G401 (cell line): Measurements from ENCODE around the gene GGA1. TPM values are rescaled to one million over a fixed set of nuclear protein-coding genes. Genes with fewer than 3 reads are reported as not detected.
A peak's percentile ranks its signal among the peaks of the same experiment; 100 is the strongest.

ENCODE experiments used
- DNase-seq: peaks from one replicate; pipeline ENCODE4 v3.0.0-alpha.2; 2015; ENCODE audit warnings: low spot score
- in situ Hi-C: cut with HindIII; loops from 2 replicates; pipeline ENCODE4 v1.10.0; 2016; ENCODE audit warnings: low sequenced_read_pairs, mixed read lengths
- total RNA-seq: library from RNA; depleted of rRNA; stranded (reverse); fragments of >200 nt; shearing (Covaris generic); gene quantifications from 2 replicates; pipeline ENCODE4 v1.2.3, GENCODE V29; 2014; rRNA removed

The GGA1 gene
- 42.0 and 42.5 TPM in 2 replicates for total RNA-seq

GRCh38 chr22:37608477-37609239 lies at the start of gene GGA1:
Gene GGA1 (plus strand): TSS chr22:37608834. CDS start chr22:37608861, 27 bp downstream.
- in situ Hi-C loops: no loop called here
- peak; percentile 98 for DNase-seq

DNA sequence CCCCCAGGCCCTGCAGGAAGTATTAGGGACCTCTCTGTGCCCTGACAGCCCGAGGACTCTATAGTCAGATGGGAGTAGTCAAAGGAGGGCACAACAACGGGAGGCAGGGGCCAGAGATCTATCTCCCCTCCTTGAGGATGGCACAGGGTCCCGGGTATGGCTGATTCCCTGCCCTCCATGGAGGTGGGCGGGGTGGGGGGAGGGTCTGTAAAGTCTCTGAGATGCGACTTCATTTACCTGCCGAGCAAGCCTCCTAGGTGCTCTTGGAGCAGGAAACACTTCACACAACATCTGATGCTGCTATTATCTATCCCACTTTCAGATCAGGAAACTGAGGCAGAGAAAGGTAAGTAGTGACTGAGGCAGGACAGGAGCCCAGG lies 49.1 kb upstream of the GGA1 start:
- in situ Hi-C loops: no loop called here
- no peak for DNase-seq

GRCh38 chr22:37559901-37560607 lies 48.6 kb upstream of the GGA1 start, which contains the start of gene CDC42EP1:
Gene CDC42EP1 (plus strand): TSS chr22:37560480. CDS start chr22:37566350, 5,870 bp downstream.
- in situ Hi-C loops: no loop called here
- no peak for DNase-seq

DNA sequence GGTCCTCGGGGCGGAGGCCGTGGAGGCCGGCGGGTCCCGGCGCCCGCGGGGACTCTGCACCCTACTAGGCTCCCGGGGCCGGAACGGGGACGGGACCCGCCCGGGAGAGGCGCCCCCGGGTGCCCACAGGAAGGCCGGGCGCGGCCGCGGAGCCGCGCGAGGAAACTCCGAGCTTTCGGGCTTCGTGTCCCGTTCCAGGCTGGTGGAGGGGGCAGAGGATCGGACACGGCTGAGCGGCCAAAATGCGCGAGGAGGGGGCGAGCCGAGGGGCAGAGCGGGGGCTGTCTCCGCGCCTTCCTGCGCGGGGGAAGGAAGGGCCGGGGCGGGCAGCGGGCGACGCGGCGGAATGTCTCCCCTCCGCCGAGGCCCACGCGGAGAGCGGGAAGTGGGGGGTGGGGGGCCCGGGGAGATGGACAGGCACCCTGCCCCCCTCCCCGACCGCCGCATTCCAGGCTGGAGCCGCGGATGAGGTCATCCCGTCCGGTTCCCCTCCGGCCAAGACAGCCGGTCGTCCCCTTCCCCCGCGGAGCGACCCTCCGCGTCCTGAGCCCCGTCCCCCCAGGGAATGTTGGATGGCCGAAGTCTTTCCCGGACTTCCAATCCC lies 47.9 kb upstream of the GGA1 start:
- in situ Hi-C loops: no loop called here
- DNase-seq: no peak

DNA sequence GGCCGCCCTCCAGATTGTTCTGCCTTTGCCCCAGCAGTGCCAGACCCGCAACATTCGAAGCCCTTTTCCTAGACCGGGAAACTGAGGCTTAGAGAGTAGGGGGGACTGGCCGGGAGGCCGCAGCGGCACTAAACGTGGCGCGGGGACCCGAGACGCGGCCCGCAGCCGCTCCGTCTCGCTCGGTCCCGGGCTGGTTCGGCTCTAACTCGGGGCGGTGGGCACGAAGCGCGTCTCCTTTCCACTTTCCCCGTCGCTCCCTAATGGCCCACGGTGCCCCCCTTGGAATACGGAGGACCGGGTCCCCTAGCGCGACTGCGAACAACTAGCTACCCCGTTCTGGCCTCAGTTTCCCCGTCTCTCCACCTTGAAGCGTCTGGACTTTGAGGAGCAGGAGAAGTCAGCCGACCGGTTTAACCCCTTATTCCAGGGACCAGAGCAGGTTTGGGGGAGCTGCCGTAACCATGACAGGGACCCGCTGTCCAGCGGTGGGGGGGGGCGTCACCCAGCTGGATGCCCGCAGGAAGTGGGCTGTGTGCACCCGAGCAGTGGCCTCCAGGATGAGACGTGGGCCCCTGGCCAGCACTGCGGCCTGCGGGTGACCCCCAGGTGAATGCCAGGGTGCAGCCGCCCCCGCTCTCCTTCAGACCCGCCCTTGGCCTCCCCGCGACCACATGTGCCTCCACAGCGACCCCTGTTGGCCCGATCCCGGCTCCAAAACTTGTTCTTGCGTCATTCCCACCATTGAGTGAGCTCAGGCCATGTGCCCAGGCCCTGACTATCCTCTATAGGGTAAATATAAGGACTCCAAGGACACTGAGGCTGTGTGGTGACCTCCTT lies 47.2 kb upstream of the GGA1 start:
- peak; percentile 43 for DNase-seq
- in situ Hi-C loops: no loop called here

DNA sequence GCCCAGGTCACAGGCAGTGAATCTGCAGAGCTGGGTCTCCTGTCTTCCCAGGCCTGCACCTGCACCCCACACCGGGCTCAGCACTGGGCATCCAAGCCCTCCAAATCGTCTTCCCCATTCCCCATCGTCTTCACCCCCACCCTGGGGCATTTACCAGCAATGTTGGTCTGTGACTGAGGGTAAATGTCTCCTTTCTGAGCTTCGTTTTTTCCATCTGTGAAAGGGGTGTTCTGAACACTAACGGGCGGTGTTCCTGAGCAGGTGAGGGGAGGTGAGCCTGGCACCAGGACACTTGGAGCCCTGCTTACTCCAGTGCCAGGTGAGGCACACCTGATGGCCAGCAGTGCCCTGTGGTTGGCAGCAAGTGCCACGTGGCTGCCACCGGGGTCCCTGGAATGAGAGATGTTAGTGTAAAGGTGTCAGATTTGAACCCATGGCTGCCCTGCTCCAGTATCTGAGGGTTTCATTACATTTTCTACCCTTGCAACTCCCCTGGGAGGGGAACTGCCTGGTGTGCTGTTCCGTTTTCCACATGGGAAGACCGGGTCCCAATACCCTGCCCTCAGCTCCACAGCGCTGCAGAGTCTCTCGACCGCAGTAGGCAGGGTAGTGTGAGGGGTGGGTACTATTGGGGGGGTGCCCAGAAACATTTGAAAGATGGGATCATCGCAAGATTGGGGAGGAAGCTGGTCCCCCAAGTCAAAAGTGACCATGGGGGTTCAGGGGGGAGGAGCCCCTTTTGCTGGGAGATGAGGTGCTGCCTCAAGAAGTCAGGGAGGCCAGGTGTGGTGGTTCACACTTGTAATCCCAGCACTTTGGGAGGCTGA lies 46.4 kb upstream of the GGA1 start:
- DNase-seq: no peak
- in situ Hi-C loops: no loop called here

GRCh38 chr22:37563153-37564081 lies 45.2 kb upstream of the GGA1 start:
- DNase-seq: no peak
- in situ Hi-C loops: no loop called here

DNA sequence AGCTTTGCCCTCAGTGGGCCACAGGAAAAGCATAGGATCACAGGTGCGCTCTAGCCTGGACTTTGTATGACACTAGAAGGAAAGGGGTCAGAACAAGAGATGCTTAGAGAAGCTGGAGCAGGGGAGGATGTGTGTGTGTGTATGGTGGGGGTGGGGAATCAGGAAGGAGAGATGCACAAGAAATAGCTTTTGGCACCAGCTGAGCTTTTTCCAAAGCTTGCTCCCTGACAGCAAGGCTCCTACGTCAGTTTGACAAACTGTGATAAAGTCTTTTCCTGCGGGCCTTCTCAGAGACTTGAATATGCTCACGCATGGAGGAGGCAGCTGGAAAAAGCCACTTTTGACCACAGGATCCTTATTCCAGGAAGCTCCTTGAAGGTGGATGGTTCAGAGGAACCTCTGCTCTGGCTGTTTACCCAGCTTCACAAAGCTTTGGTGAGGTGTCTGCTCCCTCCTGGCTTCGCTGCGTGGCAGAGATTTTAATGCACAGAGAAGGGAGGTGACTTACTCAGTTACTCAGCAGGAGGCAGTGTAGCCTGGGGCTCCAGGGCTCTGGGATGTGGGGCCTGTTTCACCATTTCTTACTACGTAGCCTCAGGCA lies 44.4 kb upstream of the GGA1 start:
- in situ Hi-C loops: no loop called here
- no peak for DNase-seq

DNA sequence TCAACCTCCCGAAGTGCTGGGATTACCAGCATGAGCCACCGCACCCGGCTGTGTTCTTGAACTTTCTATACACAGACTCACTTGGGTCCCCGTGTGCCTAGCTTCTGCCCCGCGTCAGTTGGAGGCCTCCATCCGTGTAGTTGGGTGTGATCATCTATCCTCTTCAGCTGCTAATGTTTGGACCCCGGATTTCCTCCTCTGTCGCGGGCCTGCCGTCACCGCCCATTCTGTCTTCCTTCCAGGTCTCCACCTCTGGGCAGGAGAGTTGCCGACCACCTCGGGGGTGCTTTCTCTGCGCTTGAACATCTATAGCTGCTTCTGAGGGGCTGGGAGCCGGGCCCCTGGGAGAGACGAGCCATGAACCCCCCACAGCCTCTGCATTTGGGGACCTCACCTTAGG lies 42.8 kb upstream of the GGA1 start:
- in situ Hi-C loops: no loop called here
- no peak for DNase-seq

DNA sequence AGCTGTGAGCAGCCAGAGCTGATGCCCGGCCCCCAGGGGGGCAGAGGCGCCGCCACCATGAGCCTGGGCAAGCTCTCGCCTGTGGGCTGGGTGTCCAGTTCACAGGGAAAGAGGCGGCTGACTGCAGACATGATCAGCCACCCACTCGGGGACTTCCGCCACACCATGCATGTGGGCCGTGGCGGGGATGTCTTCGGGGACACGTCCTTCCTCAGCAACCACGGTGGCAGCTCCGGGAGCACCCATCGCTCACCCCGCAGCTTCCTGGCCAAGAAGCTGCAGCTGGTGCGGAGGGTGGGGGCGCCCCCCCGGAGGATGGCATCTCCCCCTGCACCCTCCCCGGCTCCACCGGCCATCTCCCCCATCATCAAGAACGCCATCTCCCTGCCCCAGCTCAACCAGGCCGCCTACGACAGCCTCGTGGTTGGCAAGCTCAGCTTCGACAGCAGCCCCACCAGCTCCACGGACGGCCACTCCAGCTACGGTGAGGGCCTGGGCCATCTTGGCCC lies 42.3 kb upstream of the GGA1 start:
- in situ Hi-C loops: no loop called here
- DNase-seq: no peak

DNA sequence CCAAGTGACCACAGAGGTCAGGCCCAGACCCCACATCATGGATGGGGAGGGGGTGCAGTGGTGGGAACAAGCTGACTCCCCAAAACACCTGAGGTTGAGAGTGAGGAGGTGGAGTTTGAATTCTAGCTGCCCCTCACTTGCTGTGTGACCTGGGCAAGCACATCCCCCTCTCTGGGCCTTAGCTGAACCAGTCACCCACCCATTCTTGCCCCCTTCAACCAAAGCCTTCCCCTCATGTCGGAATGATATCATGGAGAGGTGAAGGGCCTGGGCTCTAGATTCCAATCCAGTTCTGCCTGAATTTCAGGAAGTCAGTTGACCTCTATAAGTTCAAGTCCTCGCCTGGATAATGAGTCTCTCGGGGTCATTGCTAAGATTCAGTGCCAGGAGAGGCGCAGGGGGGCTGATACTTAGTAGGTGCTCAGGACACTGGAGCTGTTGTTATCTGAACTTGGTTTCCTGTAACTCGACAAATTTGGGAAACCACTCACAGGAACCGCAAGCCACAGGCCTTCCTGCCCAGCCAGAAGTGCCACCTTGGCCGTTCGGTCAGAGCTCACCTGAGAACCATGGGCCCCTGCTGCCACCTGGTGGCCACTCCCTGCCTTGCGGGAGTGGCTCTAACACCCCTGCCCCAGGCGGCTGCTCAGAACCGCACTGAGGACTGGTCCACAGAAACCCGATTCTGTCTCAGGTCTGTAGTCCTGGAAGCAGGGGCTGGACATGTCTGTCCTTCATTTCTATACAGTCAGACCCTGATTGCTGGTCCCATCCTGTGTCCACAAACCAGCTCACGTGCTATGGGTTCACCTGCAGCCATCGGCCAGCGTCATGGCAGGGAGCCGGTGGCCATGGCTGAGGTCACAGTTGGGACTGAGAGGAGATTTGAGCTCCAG lies 41.5 kb upstream of the GGA1 start:
- peak; percentile 76 for DNase-seq
- in situ Hi-C loops: no loop called here

DNA sequence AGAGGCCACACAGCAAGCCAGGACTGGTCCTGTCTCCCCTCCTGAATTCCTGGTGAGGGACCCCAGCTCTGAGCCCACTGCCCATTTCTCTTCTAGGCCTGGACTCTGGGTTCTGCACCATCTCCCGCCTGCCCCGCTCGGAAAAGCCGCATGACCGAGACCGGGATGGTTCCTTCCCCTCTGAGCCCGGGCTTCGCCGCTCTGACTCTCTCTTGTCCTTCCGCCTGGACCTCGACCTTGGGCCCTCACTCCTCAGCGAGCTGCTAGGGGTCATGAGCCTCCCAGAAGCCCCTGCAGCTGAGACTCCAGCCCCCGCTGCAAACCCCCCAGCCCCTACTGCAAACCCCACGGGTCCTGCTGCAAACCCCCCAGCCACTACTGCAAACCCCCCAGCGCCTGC lies 40.6 kb upstream of the GGA1 start:
- in situ Hi-C loops: no loop called here

GRCh38 chr22:37568448-37569008 lies 40.1 kb upstream of the GGA1 start:
- DNase-seq: no peak
- in situ Hi-C loops: no loop called here

More for the DNA sequence above, 40.6 kb upstream of the GGA1 start:
- no peak for DNase-seq

DNA sequence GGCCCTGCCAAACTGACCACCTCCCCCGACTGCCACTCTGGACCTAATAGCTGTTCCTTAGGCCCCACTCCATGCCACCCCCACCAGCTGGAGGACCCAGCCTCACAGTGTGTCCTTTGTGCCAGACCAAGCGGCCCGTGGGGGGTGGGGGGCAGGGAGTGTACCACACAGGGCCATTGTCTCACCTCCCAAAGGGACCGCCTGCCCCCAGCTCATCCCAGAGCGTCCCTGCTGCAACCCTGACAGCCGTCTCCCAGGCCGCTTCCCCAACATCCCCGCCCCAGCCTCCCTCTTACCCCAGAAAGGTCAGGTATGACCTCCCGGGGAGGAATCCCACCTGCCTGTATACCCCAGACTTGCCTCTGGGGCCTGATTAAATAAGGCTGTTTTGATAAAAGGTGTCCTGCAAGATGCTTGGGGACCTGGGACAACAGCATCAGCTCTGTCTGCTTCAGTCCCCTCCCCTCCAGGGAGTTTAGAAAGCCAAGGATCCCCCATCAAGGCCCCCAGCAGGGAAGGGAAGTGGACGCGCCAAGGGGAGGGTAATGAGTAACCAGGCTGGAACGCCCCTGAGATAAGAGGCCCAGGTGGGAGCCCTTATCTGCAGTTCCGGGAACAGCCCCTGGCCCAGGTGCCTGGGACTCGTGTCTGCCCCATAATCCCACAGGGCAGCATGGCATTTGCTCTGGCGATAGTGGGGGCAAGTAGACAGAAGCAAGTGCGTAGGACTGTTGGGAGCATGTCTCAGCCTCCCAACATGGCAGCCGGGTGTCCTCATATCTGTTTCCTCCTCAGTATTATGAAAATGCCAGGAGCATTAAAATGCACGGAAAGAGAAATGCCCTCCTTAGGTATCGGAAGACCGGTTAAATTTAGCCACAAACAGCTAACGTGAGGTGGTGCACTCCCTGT lies 39.4 kb upstream of the GGA1 start:
- in situ Hi-C loops: no loop called here
- no peak for DNase-seq
